HG03442 (cell line): ENCODE data around the gene SLC28A1.
"Not testable (repeated sequence)": the region's sequence is repeated elsewhere in the genome, so short reads cannot be mapped to it uniquely, and the experiment has no call there.

ENCODE experiments used
- ATAC-seq: cut with Tn5 transposase; IDR thresholded peaks from one replicate; pipeline ENCODE4 v1.9.1; 2021; ENCODE audit warnings: mild to moderate bottlenecking, moderate library complexity; ENCODE audit not compliant: unreplicated experiment

SLC28A1 gene

GRCh38 chr15:84862214-84862975 is 22.1 kb upstream of the SLC28A1 start:
- ATAC-seq = no peak

DNA sequence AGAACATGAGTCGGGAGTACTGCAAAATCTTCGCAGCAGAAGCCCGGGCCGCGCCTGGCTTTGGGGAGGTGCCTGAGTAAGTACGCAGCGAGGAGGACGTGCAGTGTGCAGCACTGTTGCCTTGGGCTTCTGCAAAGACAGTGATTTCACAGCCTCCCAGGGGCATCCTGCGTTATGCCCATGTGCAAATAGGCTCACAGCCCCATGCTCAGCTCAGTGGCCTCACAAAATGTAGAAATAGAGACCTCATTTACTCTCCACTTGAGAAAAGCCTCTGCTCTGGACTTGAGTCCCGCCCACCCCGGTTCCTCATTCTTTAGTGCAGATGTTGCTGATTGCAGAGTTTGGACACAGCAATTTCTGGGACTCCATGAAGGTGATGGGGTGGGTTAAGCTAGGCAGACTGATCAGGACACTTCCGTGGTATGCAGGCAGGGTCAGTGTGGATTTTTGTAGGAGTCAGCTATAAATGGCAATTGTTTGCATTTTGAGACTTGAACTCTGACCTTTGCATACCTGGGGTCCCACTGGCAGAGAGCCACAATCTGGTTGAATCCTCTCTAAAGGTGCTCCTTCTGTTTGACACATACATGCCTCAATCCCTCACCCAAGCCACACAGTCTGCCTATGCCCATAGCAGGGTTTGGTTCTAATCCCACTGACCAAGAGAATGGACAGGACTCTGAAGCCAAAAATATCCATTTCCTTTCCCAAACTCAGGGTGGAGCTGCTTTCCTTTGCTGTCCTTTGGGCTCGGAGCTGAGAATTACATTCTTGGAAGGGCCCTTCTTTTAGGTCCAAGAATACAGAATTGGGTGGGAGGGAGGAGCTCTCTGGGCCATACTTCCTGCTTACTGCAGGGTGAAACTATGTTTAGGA is 20.7 kb upstream of the SLC28A1 start:
- ATAC-seq = no peak

GRCh38 chr15:84864444-84864795 is 20.0 kb upstream of the SLC28A1 start:
- no peak for ATAC-seq

DNA sequence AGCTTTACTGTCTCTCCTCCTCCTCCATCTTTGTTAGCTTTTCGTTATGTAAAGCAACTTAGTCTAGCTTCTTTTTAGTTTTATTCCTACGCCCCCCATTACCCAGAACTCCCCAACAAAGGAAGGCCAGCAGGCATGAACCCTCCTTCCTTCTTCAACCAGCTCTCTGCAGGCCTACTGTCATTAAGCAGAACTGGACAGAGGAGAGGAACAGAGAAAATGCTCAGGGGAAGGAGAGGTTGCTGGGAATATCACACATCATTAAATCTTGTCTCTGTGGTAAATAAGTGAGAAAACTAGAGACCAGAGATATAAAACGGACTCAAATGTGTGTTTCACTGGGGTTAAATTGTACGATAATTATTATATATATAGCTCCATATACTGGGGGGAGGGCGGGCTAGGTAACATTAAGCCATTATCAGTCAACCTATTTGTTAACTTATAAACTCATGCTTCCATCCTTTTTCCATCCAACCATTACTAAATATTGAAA is 19.3 kb upstream of the SLC28A1 start:
- no peak for ATAC-seq

DNA sequence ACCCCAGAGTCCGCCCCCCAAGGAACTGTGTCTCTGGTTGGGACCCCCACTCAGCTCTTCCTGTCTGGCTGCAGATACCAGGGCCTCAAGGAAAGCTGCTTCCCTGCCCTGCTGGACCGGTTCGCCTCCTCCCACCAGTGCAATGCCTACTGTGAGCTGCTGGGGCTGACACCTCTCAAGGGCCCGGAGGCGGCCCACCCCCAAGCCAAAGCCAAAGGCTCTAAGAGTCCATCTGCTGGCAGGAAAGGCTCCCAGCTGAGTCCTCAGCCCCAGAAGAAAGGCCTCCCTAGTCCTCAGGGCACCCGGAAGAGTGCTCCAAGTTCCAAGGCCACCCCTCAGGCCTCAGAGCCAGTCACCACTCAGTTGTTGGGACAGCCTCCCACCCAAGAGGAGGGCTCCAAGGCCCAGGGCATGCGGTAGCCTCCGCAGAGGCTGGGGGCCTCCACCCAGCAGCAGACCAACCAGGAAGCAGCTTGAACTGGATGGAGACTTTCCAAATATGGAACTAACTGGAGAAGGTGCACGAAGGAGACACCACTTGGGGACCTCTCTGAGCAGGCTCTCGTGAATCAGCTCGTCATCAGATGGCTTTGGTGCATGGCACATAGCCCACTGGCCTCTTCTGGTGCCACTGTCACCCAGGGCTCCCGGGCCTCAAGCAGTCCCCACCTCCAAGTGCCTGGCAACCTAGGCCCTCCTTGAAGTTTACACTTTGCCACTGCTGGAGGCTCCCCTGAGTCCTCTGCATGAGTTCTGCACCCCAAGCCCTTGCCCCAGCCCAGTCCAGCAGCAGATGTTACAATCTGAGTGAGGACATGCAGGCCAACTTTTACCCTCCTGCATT is 16.2 kb upstream of the SLC28A1 start:
- ATAC-seq = no peak

GRCh38 chr15:84869510-84869909 is 15.0 kb upstream of the SLC28A1 start:
- no peak for ATAC-seq

- ATAC-seq = no peak
Measured at GRCh38 chr15:84871428-84871985, 13.0 kb upstream of the SLC28A1 start.

DNA sequence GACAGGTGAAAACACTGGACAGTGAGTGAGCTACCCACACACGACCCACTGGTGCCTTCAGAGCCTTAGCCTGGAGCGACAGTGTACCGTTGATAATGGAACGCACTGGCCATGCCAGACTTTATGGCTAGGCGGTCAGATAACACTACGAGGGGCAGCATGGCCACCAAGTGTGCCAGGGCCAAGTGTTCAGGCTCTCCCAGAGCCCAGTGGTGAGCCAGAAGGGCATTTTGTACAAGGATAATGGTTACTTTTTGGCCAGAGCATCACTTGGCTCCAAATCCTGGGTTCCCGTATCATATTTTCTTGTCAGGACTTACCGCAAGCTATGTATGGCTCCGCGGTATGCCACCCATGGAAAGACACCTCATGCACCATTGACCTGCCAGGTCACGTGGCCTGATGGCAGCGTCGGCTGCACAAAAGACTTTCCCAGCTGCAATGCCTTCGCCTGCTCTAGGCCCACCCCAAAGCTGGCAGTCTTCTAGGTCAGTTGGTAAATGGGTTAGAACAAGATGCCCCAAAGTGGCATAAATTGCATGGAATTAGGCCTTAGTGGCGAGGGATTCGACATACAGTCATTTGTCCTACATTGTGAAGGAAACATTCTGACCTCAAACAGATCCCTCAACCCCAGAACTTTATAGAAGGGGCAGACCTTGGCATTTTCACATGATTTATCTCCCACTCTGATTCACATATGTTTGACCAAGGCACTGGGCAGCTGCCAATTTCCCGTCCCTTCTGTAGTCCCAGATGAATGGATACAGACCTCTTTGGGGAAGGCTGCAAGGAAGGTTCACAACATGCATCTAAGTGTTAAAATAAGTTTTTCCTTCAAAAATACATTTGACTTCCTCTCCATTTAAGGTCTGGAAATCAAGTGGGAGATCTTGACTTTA is 12.2 kb upstream of the SLC28A1 start:
- no peak for ATAC-seq

DNA sequence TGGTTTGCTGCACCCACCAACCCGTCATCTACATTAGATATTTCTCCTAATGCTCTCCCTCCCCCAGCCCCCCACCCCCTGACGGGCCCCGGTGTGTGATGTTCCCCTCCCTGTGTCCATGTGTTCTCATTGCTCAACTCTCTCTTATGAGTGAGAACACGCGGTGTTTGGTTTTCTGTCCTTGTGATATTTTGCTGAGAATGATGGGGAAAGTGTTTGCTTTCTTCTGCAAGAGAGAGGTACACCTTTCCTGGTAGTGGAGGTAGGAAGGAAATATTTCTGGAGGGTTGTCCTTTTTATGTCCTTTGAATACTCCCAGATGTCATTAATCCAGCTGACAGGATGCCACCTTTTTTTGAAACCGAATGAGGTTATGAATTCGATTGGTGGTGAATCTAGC is 10.5 kb upstream of the SLC28A1 start:
- no peak for ATAC-seq

- ATAC-seq = no peak
Measured at GRCh38 chr15:84874981-84875699, 9.3 kb upstream of the SLC28A1 start.

DNA sequence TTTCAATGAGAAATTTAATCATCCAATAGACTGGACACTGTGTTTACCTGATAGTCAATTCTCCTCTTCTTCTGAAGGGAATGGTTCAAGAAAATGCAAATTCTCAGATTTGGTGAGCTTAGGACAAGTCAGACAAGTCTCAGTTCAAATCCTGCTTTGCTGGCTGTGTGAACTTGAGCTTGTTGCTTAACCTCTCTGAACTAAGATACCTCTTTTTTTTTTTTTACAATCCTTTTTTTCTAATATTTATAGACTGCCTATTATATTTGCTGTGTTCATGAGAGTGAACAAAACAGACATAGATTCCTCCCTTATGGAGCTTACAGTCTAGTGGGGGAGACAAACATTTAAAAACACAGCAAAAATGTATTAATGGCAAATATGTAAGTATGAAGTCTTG is 8.2 kb upstream of the SLC28A1 start:
- no peak for ATAC-seq

DNA sequence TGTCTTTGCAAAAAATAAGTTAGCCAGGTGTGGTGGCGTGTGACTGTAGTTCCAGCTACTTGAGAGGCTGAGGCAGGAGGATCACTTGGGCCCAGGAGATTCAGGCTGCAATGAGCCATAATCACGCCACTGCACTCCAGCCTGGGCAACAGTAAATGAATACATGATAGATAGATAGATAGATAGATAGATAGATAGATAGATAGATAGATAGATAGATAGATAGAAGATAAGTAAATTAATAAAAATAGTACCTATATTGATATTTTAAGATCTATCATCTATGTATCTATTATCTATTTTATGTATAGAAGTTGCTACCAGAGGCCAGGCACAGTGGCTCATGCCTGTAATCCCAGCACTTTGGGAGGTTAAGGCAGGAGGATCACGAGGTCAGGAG is 6.8 kb upstream of the SLC28A1 start:
- not testable (repeated sequence) for ATAC-seq

- no peak for ATAC-seq
Measured at GRCh38 chr15:84878504-84878903, 6.0 kb upstream of the SLC28A1 start.

DNA sequence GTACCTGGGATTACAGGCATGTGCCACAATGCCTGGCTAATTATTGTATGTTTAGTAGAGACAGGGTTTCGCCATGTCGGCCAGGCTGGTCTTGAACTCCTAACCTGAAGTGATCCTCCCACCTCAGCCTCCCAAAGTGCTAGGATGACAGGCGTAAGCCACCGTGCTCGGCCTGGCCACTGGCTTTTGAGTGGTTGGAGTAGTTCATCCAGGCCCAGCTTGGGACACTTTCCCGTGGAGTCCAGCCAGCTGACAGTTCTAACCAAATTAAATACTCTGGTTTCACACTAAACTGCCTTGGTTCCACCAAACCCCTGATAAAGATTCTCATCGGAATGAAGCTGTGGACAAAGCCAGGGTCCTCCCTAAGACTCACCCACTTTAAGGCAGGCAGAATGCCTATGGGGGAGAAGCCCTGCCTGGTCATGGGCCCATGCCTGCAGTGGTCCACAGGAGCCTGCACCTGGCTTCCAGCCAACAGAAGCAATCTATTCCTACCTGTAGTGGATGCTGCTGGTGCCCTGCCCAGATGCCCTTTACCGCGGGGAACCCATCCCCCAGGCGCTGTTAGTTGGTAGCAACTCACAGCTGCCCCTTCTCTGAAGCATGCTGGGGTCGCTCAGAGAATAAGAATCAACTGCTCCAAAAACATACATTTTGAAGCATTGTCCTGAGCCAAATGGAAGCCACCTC is 5.2 kb upstream of the SLC28A1 start:
- no peak for ATAC-seq

- ATAC-seq = no peak
Measured at GRCh38 chr15:84880007-84880406, 4.5 kb upstream of the SLC28A1 start.

DNA sequence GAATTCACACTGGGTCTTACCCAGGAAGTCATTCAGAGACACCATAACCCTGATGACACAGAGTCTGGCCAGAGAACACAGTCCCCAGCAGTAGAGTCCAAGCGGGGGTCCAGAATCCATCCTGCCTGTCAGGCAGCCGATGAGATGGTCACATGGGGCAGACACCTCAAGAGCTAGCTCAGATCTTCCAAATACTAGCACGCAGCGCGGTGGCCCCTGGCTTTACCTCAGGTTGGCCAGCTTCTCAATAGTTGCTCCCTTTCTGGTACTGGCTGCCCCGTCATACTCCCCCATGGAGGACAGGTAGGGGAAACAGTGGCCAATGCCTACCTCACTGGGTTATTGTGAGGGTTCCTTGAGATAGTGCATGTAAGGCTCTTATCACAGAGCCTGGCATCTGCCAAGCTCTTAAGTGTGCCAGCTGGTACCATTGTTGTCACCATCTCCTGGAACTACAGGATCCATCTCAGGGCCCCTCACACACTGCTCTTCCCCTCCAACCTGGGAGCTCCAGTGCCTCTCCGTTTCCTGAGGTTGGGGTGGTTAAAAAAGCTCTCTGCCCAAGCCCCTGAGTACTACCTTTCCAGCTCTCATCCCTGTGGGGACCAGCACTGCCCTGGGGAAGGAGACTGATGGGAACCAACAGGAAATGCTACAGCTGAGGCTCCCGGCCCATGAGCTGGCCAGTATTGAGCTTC is 3.5 kb upstream of the SLC28A1 start:
- no peak for ATAC-seq

DNA sequence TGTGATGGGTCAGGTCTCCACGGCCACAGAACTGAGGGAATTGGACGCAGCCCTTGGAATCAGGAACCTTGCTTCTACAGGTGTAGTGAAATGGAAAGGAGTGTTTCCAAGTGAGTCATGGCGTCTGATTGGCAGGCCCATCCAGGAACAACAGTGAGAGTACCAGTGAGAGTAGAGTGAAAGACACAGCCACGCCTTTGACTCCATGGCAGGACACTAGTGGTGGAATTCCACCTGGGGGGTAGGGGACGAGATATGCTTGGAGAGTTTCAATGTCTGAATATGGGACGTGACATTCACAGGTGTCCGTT is 3.0 kb upstream of the SLC28A1 start:
- ATAC-seq = no peak

DNA sequence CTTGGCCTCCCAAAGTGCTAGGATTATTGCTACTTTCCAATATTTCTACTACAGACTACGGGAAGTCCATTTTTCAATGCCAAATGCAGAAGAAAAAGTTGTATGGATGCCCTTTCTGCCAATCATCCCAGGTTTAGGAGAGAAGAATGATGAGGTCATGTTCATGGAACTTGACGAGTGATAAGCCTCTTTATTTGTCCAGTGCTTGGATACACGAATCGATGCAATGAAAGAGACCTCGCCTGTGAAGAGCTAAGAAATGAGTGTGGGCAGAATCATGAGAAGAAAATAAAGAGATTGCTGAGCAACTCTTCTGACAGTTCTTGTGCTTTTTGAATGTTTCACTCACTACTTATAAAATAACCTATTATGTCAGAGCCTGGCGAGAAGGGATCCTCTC is 996 bp upstream of the SLC28A1 start:
- ATAC-seq = no peak
